Calu3 (cell line): ENCODE results near the gene ACAP3. TPM values are rescaled to one million over a fixed set of nuclear protein-coding genes. Genes with fewer than 3 reads are reported as not detected.
A peak's percentile ranks its signal among the peaks of the same experiment; 100 is the strongest.

Source experiments
- BruUV-seq: library from RNA; stranded (reverse); fragments of 400-500 nt; replicated peaks from 2 replicates; lab custom pipeline; 2021; lab: Mats Ljungman, UMichigan
- CTCF ChIA-PET: fragments of 300-600 bp; sonication (Branson Sonifier 250); formaldehyde crosslinking; loops from one replicate; lab custom pipeline; 2022; ENCODE audit warnings: antibody characterized with exemption; lab: Charles Lee
- DNase-seq: peaks from one replicate; pipeline ENCODE4 v3.0.0; 2022
- H3K27ac Mint-ChIP-seq: one replicate; pipeline ENCODE4 v1.8.0; 2022; ENCODE audit warnings: mixed read lengths; ENCODE audit not compliant: unreplicated experiment
- H3K27me3 Mint-ChIP-seq: one replicate; pipeline ENCODE4 v1.8.0; 2022; ENCODE audit warnings: mixed read lengths; ENCODE audit not compliant: unreplicated experiment
- H3K36me3 Mint-ChIP-seq: one replicate; pipeline ENCODE4 v1.8.0; 2022; ENCODE audit warnings: mild to moderate bottlenecking, moderate library complexity, mixed read lengths; ENCODE audit not compliant: insufficient read depth, unreplicated experiment
- H3K4me1 Mint-ChIP-seq: one replicate; pipeline ENCODE4 v1.8.0; 2022; ENCODE audit warnings: mild to moderate bottlenecking, low read depth, mixed read lengths; ENCODE audit not compliant: unreplicated experiment
- H3K4me3 Mint-ChIP-seq: one replicate; pipeline ENCODE4 v1.8.0; 2022; ENCODE audit warnings: mild to moderate bottlenecking, low read depth, moderate library complexity, mixed read lengths; ENCODE audit not compliant: unreplicated experiment
- H3K9me3 Mint-ChIP-seq: one replicate; pipeline ENCODE4 v1.8.0; 2022; ENCODE audit warnings: low read depth, mixed read lengths; ENCODE audit not compliant: unreplicated experiment
- CTCF ChIP-seq: fragments of 200-600 bp; IDR thresholded peaks from one replicate; pipeline ENCODE4 v1.8.0; 2022; ENCODE audit warnings: antibody characterized with exemption; ENCODE audit not compliant: unreplicated experiment
- intact Hi-C: fragments of 100-400 bp; cut with micrococcal nuclease; formaldehyde crosslinking; loops from one replicate; pipeline ENCODE4 v1.10.0; 2022; ENCODE audit not compliant: unreplicated experiment
- total RNA-seq: library from RNA; stranded (reverse); gene quantifications from 2 replicates; pipeline ENCODE4 v1.2.3, GENCODE V29; 2022

ACAP3 gene
- total RNA-seq, 1 experiment from 2014 or later, result 41.1 TPM

GRCh38 chr1:1322418-1322817 lies 14.7 kb upstream of the ACAP3 start:
- no peaks in the 10 kb centered on the region for H3K27me3 Mint-ChIP-seq
- CTCF ChIA-PET, result no interaction called here
- DNase-seq, result no peak
- intact Hi-C loops, result no loop called here
- H3K4me1 Mint-ChIP-seq, result peaks cover 27% of the 10 kb centered on the region
- peaks cover 77% of the 10 kb centered on the region for H3K36me3 Mint-ChIP-seq
- no peak for TF ChIP-seq CTCF
- no peaks in the 10 kb centered on the region for H3K9me3 Mint-ChIP-seq
- peak overlapping the region; percentile 84 for H3K4me3 Mint-ChIP-seq
- BruUV-seq, result no TSS peak
- H3K27ac Mint-ChIP-seq, result no peak overlapping the region

DNA sequence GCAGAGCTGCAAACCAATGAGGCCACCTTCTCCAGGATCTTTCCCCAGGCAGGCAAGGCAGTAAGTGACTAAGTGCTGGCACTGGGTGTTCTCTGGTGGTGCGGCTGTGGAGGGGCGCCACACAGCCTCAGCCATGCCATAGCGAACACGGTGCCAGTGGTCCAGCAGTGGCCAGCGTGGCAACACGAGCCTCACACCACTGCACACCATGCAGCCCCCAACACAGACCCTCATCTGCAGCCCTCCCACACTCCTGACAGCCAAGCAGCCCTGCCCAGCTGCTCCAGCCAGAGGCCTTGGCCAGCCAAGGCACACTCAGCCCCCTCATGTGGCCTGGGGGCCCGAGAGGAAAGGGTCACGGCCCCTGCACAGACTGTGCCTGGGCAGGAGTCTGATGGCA lies 13.7 kb upstream of the ACAP3 start:
- TF ChIP-seq CTCF, result no peak
- Mint-ChIP-seq H3K27me3 (no peaks in the 10 kb centered on the region), H3K9me3 (no peaks in the 10 kb centered on the region), H3K4me3 (no peak overlapping the region), H3K4me1 (peaks cover 27% of the 10 kb centered on the region), H3K36me3 (peaks cover 78% of the 10 kb centered on the region), H3K27ac (no peak overlapping the region)
- no TSS peak for BruUV-seq
- intact Hi-C loops, result no loop called here
- CTCF ChIA-PET, result no interaction called here
- no peak for DNase-seq

DNA sequence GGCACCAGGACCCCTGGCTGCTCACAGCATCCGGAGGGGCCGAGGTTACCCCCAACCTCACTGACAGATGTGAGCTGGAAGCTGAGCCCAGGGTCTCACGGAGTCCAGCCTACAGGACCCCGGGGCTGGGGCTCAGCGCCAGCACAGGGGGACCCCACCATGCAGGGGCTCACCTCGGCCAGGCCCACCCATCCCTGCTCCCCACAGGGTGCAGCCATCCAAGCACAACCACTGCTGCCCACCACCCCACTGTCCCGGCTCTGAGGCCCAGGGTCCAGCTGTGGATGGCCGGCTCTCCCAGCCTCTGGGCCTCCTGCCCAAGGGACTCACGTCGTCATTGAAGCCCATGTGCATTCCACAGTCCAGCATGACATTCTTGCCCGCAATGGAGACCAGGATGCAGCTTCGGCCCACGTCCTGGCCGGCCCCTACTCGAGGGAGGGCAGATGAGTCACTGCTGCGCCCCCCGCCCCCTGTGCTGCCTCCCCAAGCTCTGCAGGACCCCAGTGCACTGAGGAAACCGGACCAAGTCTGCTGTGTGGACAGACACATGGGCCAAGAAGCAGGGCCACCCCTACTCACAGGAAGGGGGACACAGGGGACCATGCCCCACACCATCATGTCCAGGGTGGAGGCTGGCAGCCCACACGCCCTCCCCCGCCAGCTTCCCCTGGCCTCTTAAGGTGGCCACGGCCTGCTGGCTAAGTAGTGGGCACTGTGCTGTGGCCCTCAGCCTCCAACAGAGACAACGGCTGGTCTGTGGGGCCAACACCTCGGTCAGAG lies 13.1 kb upstream of the ACAP3 start:
- no peak for DNase-seq
- Mint-ChIP-seq H3K36me3 (peaks cover 78% of the 10 kb centered on the region), H3K4me1 (peaks cover 27% of the 10 kb centered on the region), H3K9me3 (no peaks in the 10 kb centered on the region), H3K27me3 (no peaks in the 10 kb centered on the region), H3K27ac (no peak overlapping the region), H3K4me3 (no peak overlapping the region)
- TF ChIP-seq CTCF, result no peak
- intact Hi-C loops, result no loop called here
- CTCF ChIA-PET, result no interaction called here
- no TSS peak for BruUV-seq

- intact Hi-C loops, result no loop called here
- peaks cover 27% of the 10 kb centered on the region for H3K4me1 Mint-ChIP-seq
- CTCF ChIA-PET, result no interaction called here
- TF ChIP-seq CTCF, result no peak
- no TSS peak for BruUV-seq
- peak overlapping the region; percentile 54 for H3K27ac Mint-ChIP-seq
- H3K9me3 Mint-ChIP-seq, result no peaks in the 10 kb centered on the region
- no peak for DNase-seq
- no peaks in the 10 kb centered on the region for H3K27me3 Mint-ChIP-seq
- H3K4me3 Mint-ChIP-seq, result peak overlapping the region; percentile 19
- H3K36me3 Mint-ChIP-seq, result peaks cover 79% of the 10 kb centered on the region
Observed at GRCh38 chr1:1319646-1319941, 11.9 kb upstream of the ACAP3 start.
